ENCODE data around the gene ASTN2.

The ASTN2 gene

GRCh38 chr9:117002686-117003085, 412.2 kb downstream of the ASTN2 start:
- TF ChIP-seq CTCF (conservative IDR thresholded peaks at IDR 0.05; ENCODE audit: low read depth, low read length), result no peak
- no peak for DNase-seq (ENCODE audit: low read depth)
- no peak overlapping the region for H3K4me3 ChIP-seq (ENCODE audit: low read length)

GRCh38 chr9:117000834-117001233, 414.0 kb downstream of the ASTN2 start:
- DNase-seq (ENCODE audit: low read depth), result no peak
- TF ChIP-seq CTCF (conservative IDR thresholded peaks at IDR 0.05; ENCODE audit: low read depth, low read length), result no peak
- H3K4me3 ChIP-seq (ENCODE audit: low read length), result no peak overlapping the region

GRCh38 chr9:117000196-117000723, 414.6 kb downstream of the ASTN2 start:
- TF ChIP-seq CTCF (conservative IDR thresholded peaks at IDR 0.05; ENCODE audit: low read depth, low read length), result no peak
- no peak for DNase-seq (ENCODE audit: low read depth)
- H3K4me3 ChIP-seq (ENCODE audit: low read length), result no peak overlapping the region

GRCh38 chr9:116998305-116998704, 416.6 kb downstream of the ASTN2 start:
- H3K4me3 ChIP-seq (ENCODE audit: low read length), result no peak overlapping the region
- TF ChIP-seq CTCF (conservative IDR thresholded peaks at IDR 0.05; ENCODE audit: low read depth, low read length), result no peak
- no peak for DNase-seq (ENCODE audit: low read depth)

- DNase-seq (ENCODE audit: low read depth), result no peak
- TF ChIP-seq CTCF (conservative IDR thresholded peaks at IDR 0.05; ENCODE audit: low read depth, low read length), result no peak
- H3K4me3 ChIP-seq (ENCODE audit: low read length), result no peak overlapping the region
Observed at GRCh38 chr9:116992865-116993264, 422.0 kb downstream of the ASTN2 start.

GRCh38 chr9:116991051-116991450, 423.8 kb downstream of the ASTN2 start:
- TF ChIP-seq CTCF (conservative IDR thresholded peaks at IDR 0.05; ENCODE audit: low read depth, low read length), result no peak
- no peak for DNase-seq (ENCODE audit: low read depth)

GRCh38 chr9:116990592-116990991, 424.3 kb downstream of the ASTN2 start:
- no peak for TF ChIP-seq CTCF (conservative IDR thresholded peaks at IDR 0.05; ENCODE audit: low read depth, low read length)
- no peak for DNase-seq (ENCODE audit: low read depth)
- no peak overlapping the region for H3K4me3 ChIP-seq (ENCODE audit: low read length)

More at GRCh38 chr9:116991051-116991450, 423.8 kb downstream of the ASTN2 start:
- H3K4me3 ChIP-seq (ENCODE audit: low read length), result no peak overlapping the region

Measured in retinal pigment epithelial cell (primary cell).